Thyroid gland (tissue), 4 donors: ENCODE results near the gene STAG1.

Source experiments
- POLR2A ChIP-seq, 2 donors: fragments of 450-650 bp; IDR thresholded peaks; one replicate each; pipeline ENCODE4 v1.6.1; 2017; ENCODE audit warnings: antibody characterized with exemption in 2 of 2, mild to moderate bottlenecking in 2 of 2, moderate library complexity in 1 of 2
- TF ChIP-seq, protein P1 (sequence below), 6 experiments: fragments of 200-600 bp in 3 of 6; fragments of 450-650 bp in 3 of 6; sonication (generic) in 3 of 6; IDR thresholded peaks; one replicate each; pipeline ENCODE4 v1.5.1; 2016 to 2019; ENCODE audit warnings: antibody characterized with exemption in 6 of 6, mild to moderate bottlenecking in 2 of 6, inconsistent platforms in 1 of 6, moderate library complexity in 1 of 6

DNA sequence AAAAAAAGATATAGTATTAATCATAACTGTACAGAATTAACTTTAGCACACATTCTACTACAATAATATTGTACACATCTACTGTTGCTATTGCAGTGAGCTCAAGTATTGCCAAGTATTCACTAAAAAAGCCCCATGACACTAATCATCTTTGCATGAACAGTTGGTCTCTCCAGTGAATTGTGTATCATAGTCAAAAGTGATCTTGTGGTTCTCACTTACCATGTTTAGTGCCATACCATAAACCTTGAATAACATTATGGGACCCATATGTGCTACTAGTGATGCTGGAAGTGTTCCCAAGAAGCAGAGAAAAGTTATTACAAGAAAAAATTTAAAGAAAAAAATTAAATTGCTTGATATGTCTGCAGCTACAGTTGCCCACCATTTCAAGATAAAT is 324.9 kb downstream of the STAG1 start:
- TF ChIP-seq POLR2A (IDR thresholded peaks at IDR 0.05), result no peak
- TF ChIP-seq, protein P1, sequence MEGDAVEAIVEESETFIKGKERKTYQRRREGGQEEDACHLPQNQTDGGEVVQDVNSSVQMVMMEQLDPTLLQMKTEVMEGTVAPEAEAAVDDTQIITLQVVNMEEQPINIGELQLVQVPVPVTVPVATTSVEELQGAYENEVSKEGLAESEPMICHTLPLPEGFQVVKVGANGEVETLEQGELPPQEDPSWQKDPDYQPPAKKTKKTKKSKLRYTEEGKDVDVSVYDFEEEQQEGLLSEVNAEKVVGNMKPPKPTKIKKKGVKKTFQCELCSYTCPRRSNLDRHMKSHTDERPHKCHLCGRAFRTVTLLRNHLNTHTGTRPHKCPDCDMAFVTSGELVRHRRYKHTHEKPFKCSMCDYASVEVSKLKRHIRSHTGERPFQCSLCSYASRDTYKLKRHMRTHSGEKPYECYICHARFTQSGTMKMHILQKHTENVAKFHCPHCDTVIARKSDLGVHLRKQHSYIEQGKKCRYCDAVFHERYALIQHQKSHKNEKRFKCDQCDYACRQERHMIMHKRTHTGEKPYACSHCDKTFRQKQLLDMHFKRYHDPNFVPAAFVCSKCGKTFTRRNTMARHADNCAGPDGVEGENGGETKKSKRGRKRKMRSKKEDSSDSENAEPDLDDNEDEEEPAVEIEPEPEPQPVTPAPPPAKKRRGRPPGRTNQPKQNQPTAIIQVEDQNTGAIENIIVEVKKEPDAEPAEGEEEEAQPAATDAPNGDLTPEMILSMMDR (IDR thresholded peaks at IDR 0.05), result no peak
